Transverse colon (tissue), 4 donors: ENCODE results near the gene MDFI. TPM values are rescaled to one million over a fixed set of nuclear protein-coding genes. Genes with fewer than 3 reads are reported as not detected.

Experiments used
- DNase-seq: peaks from one replicate; pipeline ENCODE4 v3.0.0-alpha.2; 2019
- H3K27ac ChIP-seq, 4 donors: fragments of 200-600 bp; sonication (generic); 2 replicates each; pipeline ENCODE4 v1.5.1; 2016 to 2018; ENCODE audit warnings: inconsistent platforms in 4 of 4
- H3K27me3 ChIP-seq: fragments of 200-600 bp; sonication (generic); 2 replicates; pipeline ENCODE4 v1.5.1; 2017; ENCODE audit warnings: inconsistent platforms
- H3K36me3 ChIP-seq, 4 donors: fragments of 200-600 bp; sonication (generic); 2 replicates each; pipeline ENCODE4 v1.5.1; 2017 to 2019; ENCODE audit warnings: inconsistent platforms in 4 of 4
- H3K4me1 ChIP-seq, 4 donors: fragments of 200-600 bp; sonication (generic); 2 replicates each; pipeline ENCODE4 v1.5.1; 2017 to 2020; ENCODE audit warnings: inconsistent platforms in 4 of 4
- H3K4me3 ChIP-seq, 4 donors: fragments of 200-600 bp; sonication (generic); 1 replicate in 1 of 4; 2 replicates in 3 of 4; pipeline versions ENCODE4 v1.5.1 to v1.6.1; 2017 to 2019; ENCODE audit warnings: inconsistent platforms in 4 of 4
- H3K9me3 ChIP-seq, 2 donors: fragments of 200-600 bp; sonication (generic); 2 replicates each; pipeline ENCODE4 v1.5.1; 2017 to 2019; ENCODE audit warnings: inconsistent platforms in 2 of 2
- EP300 ChIP-seq: sonication (generic); formaldehyde crosslinking; IDR thresholded peaks from one replicate; pipeline ENCODE4 v1.6.1; 2017; ENCODE audit warnings: antibody characterized with exemption, low read depth
- POLR2A ChIP-seq: fragments of 450-650 bp; IDR thresholded peaks from one replicate; pipeline ENCODE4 v1.6.1; 2016; ENCODE audit warnings: antibody characterized with exemption, mild to moderate bottlenecking, moderate library complexity
- POLR2AphosphoS5 ChIP-seq, 3 donors: sonication (generic); formaldehyde crosslinking; IDR thresholded peaks; one replicate each; pipeline ENCODE4 v1.6.1; 2016; ENCODE audit warnings: antibody characterized with exemption in 3 of 3
- WGBS, 2 donors: methylation state at CpG; one replicate each; pipeline ENCODE4 v1.1.5; 2018; ENCODE audit warnings: low coverage in 1 of 2; 5-methylcytosine and 5-hydroxymethylcytosine counted together
- in situ Hi-C, 4 donors: fragments of 200-750 bp; cut with MboI; loops; one replicate each; pipeline versions ENCODE4 v1.15.0 to v1.15.1; 2017; ENCODE audit warnings: low sequenced_read_pairs in 3 of 4, low pct_ligation_motif_present in 1 of 4, low pct_unique_long_range_greater_than_20kb in 1 of 4
- intact Hi-C: fragments of 100-400 bp; cut with DNase I; formaldehyde crosslinking; loops from one replicate; pipeline ENCODE4 v1.15.1; 2023; ENCODE audit warnings: low total_unique reads
- total RNA-seq, 4 donors: library from RNA; depleted of rRNA; stranded (reverse); fragments of >200 nt; gene quantifications; one replicate each; pipeline ENCODE4 v1.1.0, GENCODE V29; 2016
- TF ChIP-seq, protein P1 (sequence below), 5 experiments: fragments of 200-600 bp in 3 of 5; fragments of 450-650 bp in 2 of 5; sonication (generic) in 3 of 5; IDR thresholded peaks; 1 replicate in 2 of 5; 2 replicates in 3 of 5; pipeline ENCODE4 v1.5.1; 2016 to 2017; ENCODE audit warnings: antibody characterized with exemption in 5 of 5, inconsistent platforms in 3 of 5, mild to moderate bottlenecking in 2 of 5, moderate library complexity in 1 of 5

MDFI gene
- total RNA-seq, 4 donors from 2014 or later = 2.1 to 2.2 TPM; not detected in 2

DNA sequence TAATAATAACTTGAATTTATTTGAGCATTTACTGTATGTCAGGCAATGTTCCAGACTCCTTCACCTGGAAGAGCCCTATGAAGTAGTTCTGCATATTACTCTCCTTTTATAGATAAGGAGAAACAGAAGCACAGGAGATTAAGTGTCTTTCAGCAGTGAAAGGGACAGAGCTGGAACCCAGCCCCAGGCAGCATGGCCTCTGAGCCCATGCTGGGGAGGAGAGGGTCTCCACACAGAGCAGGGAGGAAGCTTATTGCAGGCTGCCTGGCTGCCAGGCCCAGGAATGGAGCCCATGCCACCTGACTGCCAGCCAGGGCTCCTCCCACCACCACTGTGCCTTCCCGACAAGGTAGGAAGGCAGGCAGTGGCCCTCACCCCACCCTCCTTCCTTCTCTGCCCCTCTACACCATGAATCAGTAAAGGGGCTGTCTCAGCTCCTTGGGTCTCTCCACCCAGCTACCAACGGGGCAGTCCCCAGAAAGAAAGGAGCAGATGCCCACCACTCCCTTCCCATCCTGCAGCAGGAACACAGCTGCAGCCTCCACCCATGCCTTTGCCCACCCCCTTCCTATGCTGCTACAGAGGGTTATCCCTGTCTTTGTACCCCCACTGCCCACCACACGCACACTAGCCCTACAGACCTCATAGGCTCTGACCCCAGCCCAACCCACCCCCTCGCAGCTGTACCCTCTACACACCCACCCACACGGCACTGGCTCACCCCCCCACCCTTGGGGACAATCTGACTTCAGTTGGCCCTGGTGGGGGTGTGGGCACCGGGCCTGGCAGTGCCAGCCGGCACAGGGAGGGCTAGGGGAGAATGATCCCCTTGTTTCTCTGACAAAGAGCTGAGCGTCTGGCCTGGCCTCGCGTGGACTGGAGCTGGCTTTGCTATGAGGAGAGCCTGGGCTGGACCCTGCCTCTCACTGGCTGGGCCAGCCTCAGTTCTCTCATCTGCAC, 55.3 kb downstream of the MDFI start:
- in situ Hi-C loops = loop anchor here in 1 of 4 donors (25.0 kb wide), 2 partner anchors 231 to 331 kb away; no protein-coding TSS in a partner anchor
- WGBS, 2 donors = 70 to 75% methylated on average over 2 to 6 of the region's 10 CpGs
- peaks cover 0 to 7% (median 0%) of the 10 kb centered on the region in 4 donors for H3K36me3 ChIP-seq

DNA sequence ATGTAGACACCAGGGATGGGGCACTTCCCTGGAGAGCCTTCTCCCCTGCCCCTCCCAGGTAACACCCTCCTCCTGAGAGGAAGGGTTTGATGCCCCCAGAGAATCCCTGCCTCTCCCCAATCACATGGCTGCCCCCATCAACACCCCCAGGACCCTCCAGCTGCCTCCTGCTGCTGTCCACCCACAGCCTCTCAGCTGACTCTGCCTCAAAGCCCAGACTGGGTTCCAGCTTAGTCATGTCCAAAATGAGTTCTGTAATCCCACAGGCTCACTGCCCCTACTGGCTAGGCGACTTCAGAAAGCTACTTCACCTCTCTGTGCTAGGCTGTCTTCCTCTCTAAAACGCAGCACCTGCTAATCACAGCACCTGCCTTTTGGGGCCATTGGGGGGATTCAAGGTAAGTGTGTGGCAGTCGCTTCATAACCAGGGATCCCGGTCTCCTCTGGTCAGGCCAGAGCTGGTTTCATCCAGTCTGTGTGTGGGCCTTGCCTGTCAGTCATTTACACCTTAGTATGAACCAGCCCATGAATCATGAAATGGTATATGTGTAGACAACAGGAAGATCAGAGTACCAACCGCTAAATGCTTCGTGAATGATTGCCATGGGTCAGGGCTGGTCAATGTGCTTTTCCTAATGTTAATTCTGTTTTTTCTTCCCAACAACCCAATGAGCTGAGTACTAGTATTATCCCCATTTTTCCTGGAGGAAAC, 56.7 kb downstream of the MDFI start:
- in situ Hi-C loops = loop anchor here in 1 of 4 donors (25.0 kb wide), 2 partner anchors 233 to 333 kb away; no protein-coding TSS in a partner anchor
- Histone ChIP-seq H3K9me3 (no peaks in the 10 kb centered on the region), H3K36me3 (peaks cover 0 to 4% (median 0%) of the 10 kb centered on the region in 4 donors), H3K27me3 (no peaks in the 10 kb centered on the region), H3K27ac (no peak overlapping the region), H3K4me3 (no peak overlapping the region), H3K4me1 (no peaks in the 10 kb centered on the region)
- TF ChIP-seq EP300 = no peak
- TF ChIP-seq POLR2A = no peak
- no peak for TF ChIP-seq POLR2AphosphoS5 (IDR thresholded peaks at IDR 0.05)
- TF ChIP-seq, protein P1, sequence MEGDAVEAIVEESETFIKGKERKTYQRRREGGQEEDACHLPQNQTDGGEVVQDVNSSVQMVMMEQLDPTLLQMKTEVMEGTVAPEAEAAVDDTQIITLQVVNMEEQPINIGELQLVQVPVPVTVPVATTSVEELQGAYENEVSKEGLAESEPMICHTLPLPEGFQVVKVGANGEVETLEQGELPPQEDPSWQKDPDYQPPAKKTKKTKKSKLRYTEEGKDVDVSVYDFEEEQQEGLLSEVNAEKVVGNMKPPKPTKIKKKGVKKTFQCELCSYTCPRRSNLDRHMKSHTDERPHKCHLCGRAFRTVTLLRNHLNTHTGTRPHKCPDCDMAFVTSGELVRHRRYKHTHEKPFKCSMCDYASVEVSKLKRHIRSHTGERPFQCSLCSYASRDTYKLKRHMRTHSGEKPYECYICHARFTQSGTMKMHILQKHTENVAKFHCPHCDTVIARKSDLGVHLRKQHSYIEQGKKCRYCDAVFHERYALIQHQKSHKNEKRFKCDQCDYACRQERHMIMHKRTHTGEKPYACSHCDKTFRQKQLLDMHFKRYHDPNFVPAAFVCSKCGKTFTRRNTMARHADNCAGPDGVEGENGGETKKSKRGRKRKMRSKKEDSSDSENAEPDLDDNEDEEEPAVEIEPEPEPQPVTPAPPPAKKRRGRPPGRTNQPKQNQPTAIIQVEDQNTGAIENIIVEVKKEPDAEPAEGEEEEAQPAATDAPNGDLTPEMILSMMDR (IDR thresholded peaks at IDR 0.05) = no peak
- no peak for DNase-seq
- intact Hi-C loops = no loop called here
- 80 to 86% methylated on average over 2 to 6 of the region's 6 CpGs for WGBS, 2 donors

More for the DNA sequence above, 55.3 kb downstream of the MDFI start:
- H3K4me1 ChIP-seq = no peaks in the 10 kb centered on the region
- no peak overlapping the region for H3K4me3 ChIP-seq
- no peaks in the 10 kb centered on the region for H3K27me3 ChIP-seq
- no peak overlapping the region for H3K27ac ChIP-seq
- no peaks in the 10 kb centered on the region for H3K9me3 ChIP-seq
- no peak for DNase-seq
- TF ChIP-seq POLR2A = no peak
- no peak for TF ChIP-seq EP300
- TF ChIP-seq, protein P1 (IDR thresholded peaks at IDR 0.05) = no peak
- no peak for TF ChIP-seq POLR2AphosphoS5 (IDR thresholded peaks at IDR 0.05)
- intact Hi-C loops = no loop called here

DNA sequence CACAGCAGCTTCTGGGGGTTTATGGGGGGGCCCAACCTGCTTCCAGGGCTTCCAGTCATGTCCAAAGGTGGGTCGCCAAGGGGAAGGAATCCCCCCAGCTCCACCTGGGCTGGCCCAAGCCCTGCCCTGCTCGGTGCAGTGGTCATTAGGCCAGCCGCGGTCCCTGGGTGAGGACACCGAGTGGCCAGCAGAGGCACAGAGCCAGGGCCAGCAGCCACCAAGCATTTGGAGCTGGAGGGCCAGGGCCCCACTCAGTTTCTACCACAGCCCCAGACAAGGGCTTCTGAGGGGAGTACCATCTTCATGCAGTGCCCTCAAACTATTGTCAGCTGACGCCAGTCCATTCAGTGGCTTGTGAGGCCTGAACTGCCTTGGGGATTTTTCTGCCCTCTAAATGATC, 57.6 kb downstream of the MDFI start:
- no peak overlapping the region for H3K27ac ChIP-seq
- H3K27me3 ChIP-seq = no peaks in the 10 kb centered on the region
- in situ Hi-C loops = loop anchor here in 1 of 4 donors (25.0 kb wide), 2 partner anchors 234 to 334 kb away; no protein-coding TSS in a partner anchor
- H3K4me1 ChIP-seq = no peaks in the 10 kb centered on the region
- intact Hi-C loops = no loop called here
- WGBS, 2 donors = 86 to 98% methylated on average over 1 to 6 of the region's 6 CpGs
- no peak overlapping the region for H3K4me3 ChIP-seq
- H3K36me3 ChIP-seq = no peaks in the 10 kb centered on the region
- TF ChIP-seq, protein P1 (IDR thresholded peaks at IDR 0.05) = no peak
- TF ChIP-seq EP300 (no peak), POLR2A (no peak), POLR2AphosphoS5 (IDR thresholded peaks at IDR 0.05) (no peak)
- no peak for DNase-seq
- no peaks in the 10 kb centered on the region for H3K9me3 ChIP-seq

DNA sequence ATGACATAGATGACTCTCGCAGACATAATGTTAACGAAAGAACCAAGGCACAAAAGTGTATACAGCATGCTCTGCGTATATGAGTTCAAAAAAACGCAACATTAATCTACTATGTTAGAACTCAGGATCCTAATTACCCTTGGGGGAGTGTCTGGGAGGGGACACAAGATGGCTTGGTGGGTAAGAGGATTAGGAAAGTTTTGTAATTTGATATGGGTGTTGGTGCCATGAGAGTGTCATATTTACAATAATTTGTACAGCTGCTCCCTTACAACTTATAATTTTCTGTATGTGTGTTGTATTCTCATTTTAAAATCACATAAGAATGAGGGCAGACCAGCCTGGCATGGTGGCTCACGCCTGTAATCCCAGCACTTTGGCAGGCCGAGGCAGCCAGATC, 58.5 kb downstream of the MDFI start:
- Histone ChIP-seq H3K4me3 (no peak overlapping the region), H3K9me3 (no peaks in the 10 kb centered on the region), H3K4me1 (no peaks in the 10 kb centered on the region), H3K36me3 (no peaks in the 10 kb centered on the region), H3K27me3 (no peaks in the 10 kb centered on the region), H3K27ac (no peak overlapping the region)
- intact Hi-C loops (no loop called here), in situ Hi-C loops (loop anchor here in 1 of 4 donors (25.0 kb wide), 2 partner anchors 234 to 334 kb away; no protein-coding TSS in a partner anchor)
- 94 to 98% methylated on average over 4 to 6 of the region's 6 CpGs for WGBS, 2 donors
- no peak for DNase-seq
- no peak for TF ChIP-seq POLR2AphosphoS5 (IDR thresholded peaks at IDR 0.05)
- TF ChIP-seq EP300 = no peak
- TF ChIP-seq, protein P1 (IDR thresholded peaks at IDR 0.05) = no peak
